A673 (cell line): ENCODE results near the gene CASP9.

ENCODE experiments used
- EZH2 ChIP-seq: fragments of 200-600 bp; sonication (generic); IDR thresholded peaks from 2 replicates; pipeline ENCODE4 v1.6.1; 2017; ENCODE audit warnings: borderline replicate concordance, low read depth, mild to moderate bottlenecking, mixed read lengths, antibody characterized with exemption, low read length; ENCODE audit not compliant: poor library complexity, severe bottlenecking
- TF ChIP-seq, protein P1 (sequence below): fragments of 300-800, 200-600 bp; sonication (generic); conservative IDR thresholded peaks from 2 replicates; pipeline ENCODE4 v1.5.1; 2017; ENCODE audit warnings: low read depth, mild to moderate bottlenecking, antibody characterized with exemption, low read length, moderate library complexity, mixed read lengths

DNA sequence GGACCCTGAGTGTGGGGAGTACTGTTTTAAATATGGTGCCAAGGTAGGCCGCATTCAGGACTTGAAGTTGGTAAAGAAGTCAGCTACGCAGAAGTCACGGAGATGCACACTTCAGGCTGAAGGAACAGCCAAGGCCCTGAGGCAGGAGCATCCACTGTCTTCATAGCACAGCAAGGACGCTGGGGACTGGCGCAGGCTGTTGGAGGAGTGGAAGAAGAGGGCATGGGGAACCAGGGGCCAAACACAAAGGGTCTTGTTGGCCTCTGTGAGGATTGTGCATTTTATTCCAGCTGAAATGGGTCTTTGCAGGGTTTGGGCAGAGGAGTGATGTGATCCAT lies 19.2 kb upstream of the CASP9 start:
- TF ChIP-seq, protein P1, sequence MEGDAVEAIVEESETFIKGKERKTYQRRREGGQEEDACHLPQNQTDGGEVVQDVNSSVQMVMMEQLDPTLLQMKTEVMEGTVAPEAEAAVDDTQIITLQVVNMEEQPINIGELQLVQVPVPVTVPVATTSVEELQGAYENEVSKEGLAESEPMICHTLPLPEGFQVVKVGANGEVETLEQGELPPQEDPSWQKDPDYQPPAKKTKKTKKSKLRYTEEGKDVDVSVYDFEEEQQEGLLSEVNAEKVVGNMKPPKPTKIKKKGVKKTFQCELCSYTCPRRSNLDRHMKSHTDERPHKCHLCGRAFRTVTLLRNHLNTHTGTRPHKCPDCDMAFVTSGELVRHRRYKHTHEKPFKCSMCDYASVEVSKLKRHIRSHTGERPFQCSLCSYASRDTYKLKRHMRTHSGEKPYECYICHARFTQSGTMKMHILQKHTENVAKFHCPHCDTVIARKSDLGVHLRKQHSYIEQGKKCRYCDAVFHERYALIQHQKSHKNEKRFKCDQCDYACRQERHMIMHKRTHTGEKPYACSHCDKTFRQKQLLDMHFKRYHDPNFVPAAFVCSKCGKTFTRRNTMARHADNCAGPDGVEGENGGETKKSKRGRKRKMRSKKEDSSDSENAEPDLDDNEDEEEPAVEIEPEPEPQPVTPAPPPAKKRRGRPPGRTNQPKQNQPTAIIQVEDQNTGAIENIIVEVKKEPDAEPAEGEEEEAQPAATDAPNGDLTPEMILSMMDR = no peak
- TF ChIP-seq EZH2 = no peak
